Stimulated activated CD4-positive, alpha-beta T cell treated with anti-CD3 and anti-CD28 coated beads, Interleukin-2, amount 100 ng/mL, for 48 hours (primary cell): Measurements from ENCODE around the gene PLSCR5.

Experiments
- DNase-seq, 2 donors: peaks; one replicate each; pipeline ENCODE4 v3.0.0-alpha.2; 2020

PLSCR5 gene, protein sequence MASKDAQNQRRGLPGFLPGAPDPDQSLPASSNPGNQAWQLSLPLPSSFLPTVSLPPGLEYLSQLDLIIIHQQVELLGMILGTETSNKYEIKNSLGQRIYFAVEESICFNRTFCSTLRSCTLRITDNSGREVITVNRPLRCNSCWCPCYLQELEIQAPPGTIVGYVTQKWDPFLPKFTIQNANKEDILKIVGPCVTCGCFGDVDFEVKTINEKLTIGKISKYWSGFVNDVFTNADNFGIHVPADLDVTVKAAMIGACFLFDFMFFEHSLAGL

DNA sequence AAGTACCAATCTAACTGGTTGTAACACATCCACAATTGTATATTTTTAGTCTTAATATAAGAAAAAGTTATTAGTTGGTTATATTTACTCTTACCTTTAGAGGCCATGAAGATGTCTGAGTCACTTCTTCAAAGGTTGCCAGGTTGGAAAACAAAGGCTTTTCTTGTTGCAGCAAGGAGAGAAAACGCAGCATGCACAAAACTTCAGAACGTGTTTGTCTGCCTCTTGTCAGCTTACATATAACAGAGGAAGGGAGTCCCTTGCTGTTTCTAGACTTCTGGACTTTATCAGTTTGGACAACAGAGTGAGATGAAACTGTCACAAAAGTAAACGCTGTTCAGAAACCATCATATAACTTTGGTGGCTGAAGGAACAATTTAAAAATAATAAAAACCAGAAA is at the start of gene PLSCR5:
Gene PLSCR5, minus strand, starts transcription at position 241 of the 400 bp plus-strand sequence. Its CDS starts 134 bp downstream, at position 107.
- no peak for DNase-seq

DNA sequence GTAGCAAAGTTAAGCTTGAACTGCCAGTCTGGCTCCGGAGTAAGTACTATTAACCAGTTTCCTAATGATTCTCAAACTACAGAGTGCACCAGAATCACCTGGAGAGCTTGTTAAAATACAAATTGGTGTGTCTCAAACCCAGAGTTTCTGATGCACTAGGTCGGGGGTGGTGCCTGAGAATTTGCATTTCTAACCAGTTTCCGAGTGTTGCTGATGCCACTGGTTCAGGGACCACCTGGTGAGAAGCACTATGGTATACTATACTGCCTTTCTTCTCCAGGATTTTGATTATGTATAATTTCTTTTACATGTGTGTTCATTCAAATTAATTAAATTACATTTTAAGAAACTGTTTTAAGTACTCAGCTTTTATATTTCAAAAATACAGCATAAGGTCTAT is 48.8 kb upstream of the PLSCR5 start:
- no peak for DNase-seq

DNA sequence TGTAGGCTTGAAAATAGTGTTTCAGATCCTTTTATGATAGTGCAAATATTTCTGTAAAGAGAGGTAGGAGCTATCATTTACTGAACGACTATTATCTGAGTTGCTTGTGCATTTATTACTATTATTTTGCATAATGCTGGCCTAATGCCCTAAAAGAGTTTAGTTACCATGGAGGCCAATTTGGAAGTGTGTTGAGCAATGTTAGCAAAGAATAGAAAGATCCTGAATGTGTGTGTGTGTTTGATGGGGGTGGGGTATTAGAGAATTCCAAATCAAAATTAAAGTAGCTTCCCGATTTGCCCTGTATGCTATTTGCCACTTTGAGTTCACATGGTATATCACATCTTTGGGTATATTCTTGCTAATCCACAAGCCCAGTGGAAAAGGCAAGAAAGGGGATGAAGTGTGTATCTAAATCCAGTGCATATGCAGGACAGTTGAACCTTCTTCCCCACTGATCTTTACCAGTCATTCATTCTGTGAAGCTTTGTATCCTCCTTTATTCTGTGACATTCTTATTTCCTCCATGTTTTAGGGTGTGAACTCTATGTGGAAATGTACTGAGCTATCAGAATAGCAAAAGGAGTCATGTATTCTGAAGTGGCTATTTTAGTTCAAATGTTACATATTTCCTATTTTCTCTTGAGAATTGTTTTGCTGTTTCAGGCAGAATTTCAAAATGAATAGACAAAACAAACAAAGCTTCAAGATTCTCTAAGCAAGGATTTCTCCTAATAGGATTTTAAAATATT is 45.7 kb upstream of the PLSCR5 start:
- no peak for DNase-seq

DNA sequence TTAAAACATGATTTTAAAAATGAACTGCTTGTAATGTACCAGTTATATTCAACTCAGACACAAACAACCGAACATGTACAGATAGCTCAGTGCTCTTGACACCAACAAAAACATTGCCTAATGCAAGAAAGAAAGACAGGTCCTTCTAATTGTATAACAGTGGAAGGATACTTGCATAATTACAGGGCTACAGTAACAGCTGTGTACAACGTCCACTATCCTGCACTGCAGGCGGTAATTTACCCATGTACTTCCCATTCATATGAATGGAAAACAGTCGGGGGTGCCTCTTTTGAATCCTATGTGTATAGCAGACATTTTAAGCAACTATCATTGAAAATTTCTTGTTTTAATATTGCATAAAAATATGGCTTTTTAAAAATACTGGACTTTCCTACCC is 41.1 kb upstream of the PLSCR5 start:
- no peak for DNase-seq

DNA sequence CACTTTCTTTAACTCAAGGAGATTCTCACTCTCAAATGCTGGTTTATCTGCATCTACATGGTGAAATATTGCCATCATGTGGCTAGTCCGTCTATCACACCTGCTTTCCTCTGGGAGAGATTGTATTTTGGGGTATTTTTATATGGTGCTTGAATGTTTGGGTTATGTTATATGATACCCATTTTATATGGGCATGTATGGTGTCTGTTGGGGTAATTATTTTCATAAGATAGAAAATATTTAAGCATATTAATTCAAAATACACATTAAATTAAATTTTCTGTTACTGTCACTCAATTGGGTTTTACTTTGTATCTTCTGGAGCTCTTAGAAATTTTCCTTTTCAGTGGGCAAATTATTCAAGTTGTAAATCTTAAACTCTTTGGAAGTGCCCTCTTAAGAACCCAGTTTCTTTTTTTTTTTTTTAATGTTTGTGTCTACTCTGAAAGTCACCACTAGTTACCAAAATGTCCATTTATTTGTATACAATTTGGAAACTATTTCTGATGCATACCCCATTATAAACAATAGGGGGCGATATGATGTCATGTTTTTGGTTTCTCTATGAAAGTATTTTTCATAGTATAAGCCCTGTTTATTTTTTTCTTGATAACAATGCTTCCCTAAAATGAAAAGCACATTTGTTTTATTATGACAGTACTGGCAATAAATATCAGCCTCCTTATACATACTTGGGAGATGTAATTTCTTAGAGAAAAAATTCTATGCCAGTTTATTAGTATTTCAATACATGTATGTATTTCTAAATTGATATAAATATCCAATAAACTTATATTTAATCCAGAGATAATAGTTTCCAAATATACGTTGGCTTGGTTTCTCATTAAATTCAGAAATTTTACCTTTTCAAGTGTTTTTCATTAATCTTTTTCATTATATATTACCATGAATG is 36.1 kb upstream of the PLSCR5 start:
- no peak for DNase-seq

DNA sequence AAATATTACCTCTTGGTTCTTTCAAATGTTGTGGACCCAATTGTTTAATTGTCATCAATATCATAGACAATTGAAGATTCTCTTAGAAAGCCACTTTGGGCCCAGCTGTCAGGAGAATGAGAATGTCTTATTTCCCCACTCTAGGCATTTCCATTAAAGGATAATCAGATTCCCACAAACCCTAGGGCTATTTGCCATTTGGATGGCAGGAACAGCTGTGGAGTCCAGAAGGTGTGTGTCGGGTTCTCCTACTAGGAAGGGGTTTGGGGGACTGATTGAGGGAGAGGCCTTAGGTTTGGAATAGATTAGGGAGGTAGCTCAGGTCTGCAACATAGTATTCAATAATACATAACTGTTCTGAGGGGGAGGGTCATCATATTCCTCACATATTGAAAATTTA is 35.2 kb upstream of the PLSCR5 start:
- no peak for DNase-seq

DNA sequence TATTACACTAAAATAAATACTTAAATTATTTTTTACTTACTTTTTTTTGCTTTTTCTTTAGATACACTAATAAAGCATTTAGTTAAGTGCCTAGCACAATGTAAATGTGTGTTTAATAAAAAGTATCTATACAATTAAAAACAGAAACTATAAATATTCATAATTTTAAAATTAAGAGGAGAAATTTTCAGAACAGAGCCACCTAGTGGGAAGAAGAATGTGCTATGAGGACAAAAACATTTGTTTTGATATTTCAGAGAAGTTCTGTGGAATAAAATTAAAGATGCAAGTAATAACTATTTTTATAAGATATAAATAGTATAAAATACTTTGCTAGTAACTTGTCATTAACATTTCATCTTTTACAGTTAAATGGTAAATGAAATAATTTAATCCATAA is 33.6 kb upstream of the PLSCR5 start:
- no peak for DNase-seq

DNA sequence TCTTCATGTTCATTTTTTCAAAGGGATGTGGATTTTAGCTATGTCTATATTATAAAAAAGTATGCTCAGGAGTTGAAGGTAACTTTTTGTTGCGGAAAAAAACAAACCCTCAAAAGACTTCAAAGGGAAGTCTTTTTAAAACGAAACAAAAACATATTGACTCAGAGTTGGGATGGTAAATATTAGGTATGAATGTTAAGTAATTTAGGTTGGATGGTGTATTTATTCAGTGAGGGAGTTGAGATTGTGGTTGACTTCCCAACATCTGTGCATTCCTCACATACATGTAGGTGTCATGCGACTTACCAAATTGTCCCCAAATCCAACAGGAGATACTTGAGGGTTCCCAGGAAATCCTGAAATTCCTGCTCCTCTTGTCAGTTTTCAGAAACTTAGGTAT is 32.7 kb upstream of the PLSCR5 start:
- DNase-seq: no peak

DNA sequence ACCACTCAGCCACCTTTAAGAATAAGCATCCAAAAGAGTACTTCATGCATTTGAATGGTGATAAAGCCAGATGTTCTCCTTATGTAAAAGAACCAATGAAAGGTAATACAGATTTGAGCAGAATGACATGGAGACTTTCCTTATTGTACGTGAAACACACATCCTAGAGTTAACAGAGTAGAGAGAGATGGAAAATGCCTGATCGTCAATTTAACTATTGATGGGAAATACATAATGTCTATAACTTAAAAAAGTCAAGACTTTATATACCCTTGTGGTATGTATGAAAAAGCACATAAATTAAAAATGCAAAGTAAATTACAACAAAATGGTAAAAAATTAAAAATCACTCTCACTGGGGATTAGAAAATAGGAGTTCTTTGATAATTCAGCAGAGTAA is 31.7 kb upstream of the PLSCR5 start:
- no peak for DNase-seq

DNA sequence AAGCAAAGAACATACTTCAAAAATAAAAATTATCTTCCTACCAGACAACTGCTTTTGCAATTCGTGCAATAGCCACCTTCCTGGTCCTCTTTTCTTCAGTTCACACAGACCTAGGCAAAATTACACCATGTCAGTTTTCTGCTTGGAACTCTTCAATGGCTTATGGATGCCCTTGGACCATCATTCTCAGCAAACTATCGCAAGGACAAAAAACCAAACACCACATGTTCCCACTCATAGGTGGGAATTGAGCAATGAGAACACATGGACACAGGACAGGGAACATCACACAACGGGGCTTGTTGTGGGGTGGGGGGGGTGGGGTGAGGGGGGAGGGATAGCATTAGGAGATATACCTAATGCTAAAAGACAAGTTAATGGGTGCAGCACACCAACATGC is 29.2 kb upstream of the PLSCR5 start:
- no peak for DNase-seq

DNA sequence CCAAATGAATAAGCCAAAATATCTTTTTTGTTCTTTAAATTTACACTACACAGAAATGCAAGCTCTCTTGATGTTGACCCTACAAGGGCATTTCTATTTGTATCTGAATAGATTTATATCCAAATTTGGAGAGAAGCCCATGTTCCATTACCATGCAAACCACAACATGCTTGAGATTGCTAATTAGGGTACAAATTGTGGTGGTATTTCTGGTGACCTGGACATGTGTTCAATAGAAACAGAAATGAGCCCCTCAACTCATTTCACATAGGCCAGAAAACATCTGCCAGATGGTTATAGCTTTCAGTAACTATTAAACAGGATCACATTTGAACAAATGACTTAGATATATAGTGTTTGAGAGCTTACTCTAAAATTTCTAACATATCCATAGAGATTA is 23.5 kb upstream of the PLSCR5 start:
- DNase-seq: no peak

DNA sequence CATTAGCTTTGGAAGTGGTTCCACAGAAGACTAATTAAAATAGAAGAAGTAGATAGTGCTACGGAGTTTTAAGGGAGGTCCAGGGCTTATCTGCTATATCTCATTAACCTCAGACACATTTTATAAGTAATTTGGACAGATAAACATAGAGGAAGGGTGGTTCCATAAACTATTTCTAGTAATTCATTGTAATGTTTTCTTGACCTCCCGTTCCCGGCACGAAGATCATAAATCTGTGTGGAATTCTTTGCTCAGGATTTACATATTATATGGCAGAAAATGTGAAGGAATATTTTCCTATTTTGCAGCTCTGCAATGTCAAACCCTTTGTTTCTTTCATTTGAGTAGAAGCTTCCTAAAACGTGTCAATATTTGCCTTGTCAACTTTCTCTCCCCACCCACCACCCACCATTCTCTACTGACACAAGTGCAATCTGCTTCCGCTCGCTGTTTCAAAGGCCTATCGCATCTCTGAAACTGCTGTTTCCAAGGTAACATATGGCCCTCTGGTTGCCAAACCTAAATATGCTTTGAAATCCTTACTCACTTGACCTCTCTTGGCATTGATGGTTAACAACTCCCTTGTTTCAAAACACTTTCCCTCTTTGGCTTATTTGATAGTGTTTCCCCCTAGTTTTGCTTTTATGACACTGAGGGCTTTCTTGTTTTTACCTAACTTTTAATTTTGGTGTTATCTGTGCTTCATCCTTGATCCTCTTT is 21.4 kb upstream of the PLSCR5 start:
- no peak for DNase-seq

DNA sequence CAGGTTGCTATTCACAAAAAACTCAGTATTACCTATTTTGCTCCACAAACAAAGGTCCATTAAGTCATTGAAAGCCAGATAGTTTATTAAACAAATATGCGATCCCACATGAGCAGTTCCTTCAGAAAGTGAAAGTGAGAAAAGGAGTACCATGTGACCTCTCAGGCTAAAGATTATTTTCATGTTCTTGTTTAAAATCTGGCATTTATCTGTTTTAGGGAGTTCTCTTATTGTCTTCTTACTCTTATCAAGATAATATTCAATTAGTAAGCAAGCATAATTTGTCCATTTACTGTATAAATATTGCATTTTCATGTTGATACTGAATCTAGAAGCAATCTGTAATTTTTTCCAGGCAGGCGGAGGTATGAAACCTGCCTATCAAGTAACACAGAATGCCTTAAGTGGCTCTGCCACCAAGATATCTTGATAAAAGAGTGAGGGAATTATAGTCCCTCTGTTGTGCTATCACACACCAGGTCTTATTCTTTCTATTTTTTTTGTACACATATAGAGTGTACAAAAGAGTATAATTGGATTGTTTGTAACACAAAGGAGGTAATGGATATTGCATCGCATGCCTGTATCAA is 20.1 kb upstream of the PLSCR5 start:
- no peak for DNase-seq

DNA sequence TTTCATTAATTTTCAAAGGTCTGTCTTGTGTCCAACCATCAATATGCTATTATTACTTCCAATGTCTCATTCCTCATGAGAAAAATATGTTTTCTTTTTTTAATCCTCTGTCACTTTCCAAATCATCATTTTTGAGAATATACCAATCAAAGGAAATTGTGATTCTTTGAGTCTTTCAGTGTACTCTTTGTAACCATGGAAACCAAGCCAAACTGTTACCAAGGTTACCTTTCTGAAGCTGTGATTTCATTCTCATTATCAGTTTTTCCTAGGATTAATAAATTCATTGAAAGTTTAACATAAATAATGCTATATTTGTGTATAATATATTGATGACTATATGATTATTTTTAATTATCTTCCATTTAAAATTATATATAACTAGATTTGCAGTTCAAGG is 16.6 kb upstream of the PLSCR5 start:
- DNase-seq: no peak

DNA sequence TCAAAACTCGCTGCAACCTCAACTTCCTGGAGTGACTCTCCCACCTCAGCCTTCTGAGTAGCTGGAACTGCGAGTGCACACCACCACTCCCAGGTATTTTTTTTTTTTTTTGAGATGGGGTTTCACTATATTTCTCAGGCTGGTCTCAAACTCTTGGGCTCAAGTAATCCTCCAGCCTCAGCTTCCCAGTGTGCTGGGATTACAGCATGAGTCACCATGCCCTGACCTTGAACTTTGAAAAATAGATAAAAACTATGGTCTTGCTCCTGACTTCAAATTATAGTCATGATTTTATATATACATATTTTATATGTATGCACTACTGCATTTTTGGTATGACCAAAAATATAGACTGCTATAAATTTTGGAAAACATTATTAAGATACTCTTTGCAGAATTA is 6.9 kb upstream of the PLSCR5 start:
- DNase-seq: no peak

DNA sequence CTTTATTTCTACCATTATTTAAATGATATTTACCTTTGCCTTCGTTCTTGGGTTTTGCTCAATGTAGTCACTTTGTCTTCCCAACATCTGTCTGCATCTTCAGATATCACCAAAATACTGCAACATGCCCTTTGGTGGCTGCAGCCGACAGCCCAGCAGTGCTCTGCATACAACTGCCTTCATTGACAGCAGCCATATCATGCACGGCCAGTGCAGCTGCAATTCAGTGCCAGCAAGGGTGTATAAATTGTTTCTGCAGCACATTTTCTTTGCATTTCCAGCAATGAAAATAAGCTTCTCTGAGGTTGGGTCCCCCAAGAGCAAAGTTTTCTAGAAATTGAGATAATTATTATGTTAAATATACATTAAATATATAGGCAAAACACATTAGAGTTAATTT is 6.0 kb upstream of the PLSCR5 start:
- DNase-seq: no peak

DNA sequence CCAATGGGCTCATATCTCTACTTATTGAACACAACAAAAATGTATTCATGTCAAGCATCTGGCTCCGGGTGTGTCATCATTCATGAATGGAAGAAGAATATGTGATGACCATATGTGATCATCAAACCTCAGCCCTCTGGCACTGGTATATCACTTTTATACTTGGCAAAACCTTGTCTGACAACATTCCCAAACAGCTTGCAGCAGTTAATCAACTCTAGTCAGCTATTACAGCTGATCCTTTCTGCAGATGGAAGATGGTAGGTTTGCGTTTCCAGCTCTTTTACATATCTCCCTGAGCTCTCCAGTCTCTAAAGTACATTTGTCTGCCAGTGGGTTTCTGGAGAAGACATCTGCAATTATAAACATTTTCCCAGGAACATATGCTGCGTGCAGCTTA is 6.6 kb downstream of the PLSCR5 start:
- DNase-seq: no peak

DNA sequence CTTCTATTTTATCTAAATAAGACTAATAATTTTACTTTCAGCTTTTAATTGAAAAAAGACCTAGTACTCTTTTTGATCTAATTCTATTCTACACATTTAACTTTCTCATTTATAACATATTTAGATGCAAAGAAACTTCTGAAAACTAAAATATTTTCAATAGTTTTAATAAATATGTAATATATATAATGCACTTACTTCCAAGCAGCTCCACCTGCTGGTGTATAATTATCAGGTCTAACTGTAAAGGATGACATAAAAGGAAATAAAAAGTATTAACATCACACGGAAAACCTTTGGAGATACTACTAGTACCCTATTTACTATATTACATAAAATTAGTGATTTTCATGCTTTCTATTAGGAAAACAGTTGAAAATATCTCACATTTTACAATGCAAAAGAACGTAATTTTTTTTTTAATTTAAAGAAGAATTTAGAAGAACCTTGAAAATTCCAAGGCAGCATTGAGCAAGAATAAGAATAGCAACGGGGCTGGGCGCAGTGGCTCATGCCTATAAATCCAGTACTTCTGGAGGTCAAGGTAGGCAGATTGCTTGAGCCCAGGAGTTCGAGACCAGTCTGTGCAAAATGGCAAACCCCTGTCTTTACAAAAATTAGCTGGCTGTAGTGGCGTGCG is 10.2 kb downstream of the PLSCR5 start:
- no peak for DNase-seq

DNA sequence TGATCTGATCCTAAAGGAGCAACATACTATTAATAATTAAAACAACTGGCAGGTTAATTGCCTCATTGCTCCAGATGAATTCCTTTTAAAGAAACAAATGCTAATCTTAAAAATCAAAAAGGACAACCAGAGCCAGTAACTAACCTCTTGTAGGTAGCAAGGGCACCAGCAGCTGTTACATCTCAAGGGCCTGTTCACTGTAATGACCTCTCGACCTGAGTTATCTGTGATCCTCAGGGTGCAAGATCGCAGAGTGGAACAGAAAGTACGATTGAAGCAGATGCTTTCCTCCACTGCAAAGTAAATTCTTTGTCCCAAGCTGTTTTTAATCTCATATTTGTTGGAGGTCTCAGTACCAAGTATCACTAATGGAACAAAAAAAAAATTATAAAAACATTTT is 11.4 kb downstream of the PLSCR5 start:
- no peak for DNase-seq

DNA sequence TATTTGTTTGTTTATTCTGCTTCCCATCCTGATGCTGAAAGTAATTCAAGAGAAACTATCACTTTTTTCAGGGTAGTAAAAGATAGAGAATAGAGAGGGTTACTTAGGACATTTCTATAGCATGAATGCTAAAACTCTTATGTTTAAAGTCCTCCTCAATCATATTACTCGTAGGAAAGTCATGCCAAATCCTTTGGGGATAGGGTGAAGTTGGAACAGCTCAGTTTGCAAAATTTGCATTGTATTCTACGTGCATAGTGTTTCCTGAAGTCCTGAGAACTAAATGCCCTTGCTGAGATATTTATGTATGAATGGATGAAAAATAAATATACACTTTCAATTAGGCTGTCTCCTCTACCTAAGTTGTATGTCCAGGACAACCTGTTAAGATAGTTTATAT is 14.6 kb downstream of the PLSCR5 start:
- DNase-seq: no peak

DNA sequence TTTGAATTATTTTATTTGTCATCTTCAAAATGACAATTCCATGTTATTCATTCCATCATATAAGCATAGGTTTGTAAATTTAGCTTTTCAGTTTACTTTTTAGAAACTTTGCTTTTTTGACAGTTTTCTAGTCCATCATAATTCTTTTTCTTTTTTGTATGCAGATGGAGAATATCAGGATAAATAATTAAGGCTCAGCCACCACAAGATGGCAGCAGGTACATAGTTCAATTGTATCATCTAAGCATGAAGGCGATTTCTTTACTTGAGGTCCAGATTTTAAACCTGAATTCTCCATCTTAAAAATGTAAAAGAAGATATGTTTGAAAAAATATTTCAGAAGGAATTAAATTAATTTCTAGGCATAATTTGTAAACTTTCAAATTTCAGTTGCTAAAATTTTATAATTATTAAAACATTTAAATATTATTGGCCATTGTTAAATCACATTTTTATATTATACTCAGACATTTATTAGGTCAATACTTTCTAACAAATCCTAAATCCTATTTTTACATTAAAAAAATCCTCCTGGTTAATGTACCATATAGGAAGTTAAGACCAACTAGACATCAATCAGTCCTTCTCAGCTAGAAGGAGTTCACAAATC is 15.1 kb downstream of the PLSCR5 start:
- no peak for DNase-seq

DNA sequence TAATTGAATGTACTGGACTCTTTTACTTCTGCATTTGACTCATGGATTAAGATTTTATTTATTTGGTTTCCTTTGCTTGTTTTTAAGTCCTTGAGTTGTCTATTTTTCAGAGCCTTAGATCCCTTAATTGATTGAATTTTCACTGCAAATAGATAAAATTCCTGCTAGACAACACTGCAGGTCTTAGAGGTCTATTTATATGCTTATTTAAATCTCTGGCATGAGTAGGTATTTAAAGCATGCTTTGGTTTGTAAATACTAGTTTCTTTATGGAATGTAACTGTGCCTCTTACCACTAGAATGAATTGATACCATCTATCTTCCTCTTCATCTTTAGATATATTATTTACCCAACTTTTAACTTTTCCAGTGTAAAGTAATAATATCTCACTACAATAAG is 20.0 kb downstream of the PLSCR5 start:
- DNase-seq: no peak
